ACC112 (cell line): ENCODE measurements around the gene P4HB.

ENCODE experiments used
- H2AFZ ChIP-seq: fragments of 200-600 bp; sonication (generic); one replicate; pipeline ENCODE4 v1.6.0; 2017; ENCODE audit warnings: antibody characterized with exemption, low read length; ENCODE audit not compliant: unreplicated experiment
- H3K27ac ChIP-seq: fragments of 200-600 bp; sonication (generic); 2 replicates; pipeline ENCODE4 v1.5.1; 2014; ENCODE audit warnings: low read depth, mild to moderate bottlenecking, antibody characterized with exemption, low read length, moderate library complexity
- H3K27me3 ChIP-seq: fragments of 200-600 bp; sonication (generic); 2 replicates; pipeline ENCODE4 v1.6.1; 2014; ENCODE audit warnings: mild to moderate bottlenecking, antibody characterized with exemption, low read length, moderate library complexity, mixed read lengths; ENCODE audit not compliant: insufficient read depth
- H3K36me3 ChIP-seq: fragments of 200-600 bp; sonication (generic); 2 replicates; pipeline ENCODE4 v1.6.1; 2016; ENCODE audit warnings: mild to moderate bottlenecking, antibody characterized with exemption, low read length, moderate library complexity, mixed read lengths; ENCODE audit not compliant: insufficient read depth
- H3K4me1 ChIP-seq: fragments of 200-600 bp; sonication (generic); one replicate; pipeline ENCODE4 v1.6.1; 2016; ENCODE audit warnings: low read length, mixed read lengths; ENCODE audit not compliant: insufficient read depth, unreplicated experiment, control insufficient read depth
- H3K4me3 ChIP-seq: fragments of 200-600 bp; sonication (generic); 2 replicates; pipeline ENCODE4 v1.5.1; 2014; ENCODE audit warnings: mild to moderate bottlenecking, low read depth, low read length
- H3K79me2 ChIP-seq: fragments of 200-600 bp; sonication (generic); one replicate; pipeline ENCODE4 v1.6.0; 2016; ENCODE audit warnings: low read length; ENCODE audit not compliant: control insufficient read depth, unreplicated experiment, insufficient read depth

P4HB gene

DNA sequence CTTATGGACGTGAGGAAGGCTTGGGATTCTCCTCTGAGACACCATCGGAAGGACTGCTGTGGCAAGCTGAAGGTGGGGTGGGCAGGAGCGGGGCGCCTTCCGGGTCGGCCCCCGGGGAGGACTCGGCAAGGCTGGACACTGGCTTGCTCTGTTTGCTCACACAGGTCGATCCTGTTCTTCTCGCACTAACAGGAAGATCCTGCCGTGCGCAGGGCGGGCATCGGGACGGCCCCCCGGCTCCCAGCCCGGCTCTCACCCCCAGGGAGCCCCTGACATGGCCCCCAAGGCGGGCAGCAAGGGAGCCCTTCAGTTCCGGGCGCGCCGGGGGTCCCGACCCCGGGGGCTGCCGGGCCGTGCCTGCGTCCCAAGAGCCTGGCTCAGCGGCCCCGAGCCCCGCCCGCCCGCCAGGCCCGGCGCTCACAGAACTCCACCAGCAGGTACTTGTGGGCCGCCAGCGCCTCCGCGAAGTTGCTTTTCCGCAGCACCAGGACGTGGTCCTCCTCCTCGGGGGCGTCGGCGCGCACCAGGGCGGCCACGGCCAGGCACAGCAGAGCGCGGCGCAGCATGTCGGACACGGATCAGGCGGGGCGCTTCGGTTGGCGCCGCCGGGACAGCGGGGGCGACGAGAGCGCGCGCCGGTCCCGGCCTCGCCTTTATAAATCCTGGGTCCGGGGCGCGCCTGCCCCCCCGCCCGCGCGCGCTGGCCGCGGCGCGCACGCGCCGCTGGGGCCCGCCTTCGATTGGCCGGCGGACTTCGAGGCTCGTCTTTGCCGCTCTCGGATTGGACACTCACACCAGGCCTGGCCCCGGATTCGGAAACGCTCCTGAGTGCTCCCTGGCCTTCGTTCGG is at the start of gene P4HB:
P4HB (minus strand) TSS at position 630 of the 850 bp plus-strand sequence; CDS start at position 566, 64 bp downstream.
- Histone ChIP-seq H3K27me3 (no peaks in the 10 kb centered on the region), H3K4me3 (peak within 1 kb of the TSS; percentile 88), H3K36me3 (peaks cover 24% of the 10 kb centered on the region; the same call in 1 of the 2 replicates), H3K4me1 (peaks cover 35% of the 10 kb centered on the region), H3K79me2 (peaks cover 77% of the 10 kb centered on the region), H3K27ac (peak within 1 kb of the TSS; percentile 93), H2AFZ (no peak within 1 kb of the TSS)

DNA sequence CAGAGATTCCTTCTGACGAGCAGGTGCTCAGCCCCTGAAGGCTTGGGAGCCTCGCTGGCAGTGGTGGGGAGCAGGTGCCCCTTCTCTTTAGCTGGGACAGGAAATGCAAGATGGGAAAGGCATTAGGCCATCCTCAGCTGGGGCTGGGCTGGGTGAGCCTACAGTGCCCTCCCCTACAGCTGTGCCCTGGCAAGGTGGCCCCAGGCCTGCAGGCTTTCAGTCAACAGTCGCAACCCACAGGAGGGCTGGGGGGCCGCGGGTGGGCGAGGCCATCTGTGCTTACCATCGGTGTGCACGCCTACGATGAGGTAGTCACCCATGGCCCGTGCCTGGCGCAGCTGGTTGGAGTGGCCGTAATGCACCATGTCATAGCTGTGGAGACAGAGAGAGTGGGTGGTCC is 48.9 kb upstream of the P4HB start:
- Histone ChIP-seq H3K27ac (no peak overlapping the region), H3K4me1 (no peaks in the 10 kb centered on the region), H3K36me3 (peaks cover 8% of the 10 kb centered on the region; the same call in 1 of the 2 replicates)

DNA sequence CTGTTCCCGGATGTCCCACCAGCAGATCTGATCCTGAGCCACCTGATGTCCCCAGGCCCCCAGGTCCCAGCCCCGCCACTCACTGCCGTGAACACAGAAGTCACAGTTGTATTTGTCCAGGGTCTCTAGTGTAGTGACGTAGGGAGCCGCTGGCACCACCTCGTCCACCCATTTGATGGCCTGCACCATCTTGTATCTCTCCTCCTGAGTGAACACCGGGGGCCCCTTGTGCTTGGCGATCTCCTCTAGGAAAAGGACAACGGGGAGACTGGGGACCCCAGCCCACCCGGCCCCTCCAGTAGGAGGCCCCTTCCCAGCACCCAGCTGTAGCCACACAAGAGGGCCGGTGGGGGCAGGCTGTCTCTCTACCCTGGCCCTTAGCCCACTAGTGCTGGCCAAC is 48.5 kb upstream of the P4HB start:
- Histone ChIP-seq H3K79me2 (no peaks in the 10 kb centered on the region), H3K36me3 (peaks cover 5% of the 10 kb centered on the region; the same call in 1 of the 2 replicates), H3K27me3 (no peaks in the 10 kb centered on the region), H3K4me3 (no peak overlapping the region), H3K27ac (no peak overlapping the region), H2AFZ (no peak overlapping the region), H3K4me1 (no peaks in the 10 kb centered on the region)

More for the DNA sequence above, 48.9 kb upstream of the P4HB start:
- no peaks in the 10 kb centered on the region for H3K27me3 ChIP-seq
- H2AFZ ChIP-seq, result no peak overlapping the region
- H3K79me2 ChIP-seq, result no peaks in the 10 kb centered on the region
- H3K4me3 ChIP-seq, result no peak overlapping the region

DNA sequence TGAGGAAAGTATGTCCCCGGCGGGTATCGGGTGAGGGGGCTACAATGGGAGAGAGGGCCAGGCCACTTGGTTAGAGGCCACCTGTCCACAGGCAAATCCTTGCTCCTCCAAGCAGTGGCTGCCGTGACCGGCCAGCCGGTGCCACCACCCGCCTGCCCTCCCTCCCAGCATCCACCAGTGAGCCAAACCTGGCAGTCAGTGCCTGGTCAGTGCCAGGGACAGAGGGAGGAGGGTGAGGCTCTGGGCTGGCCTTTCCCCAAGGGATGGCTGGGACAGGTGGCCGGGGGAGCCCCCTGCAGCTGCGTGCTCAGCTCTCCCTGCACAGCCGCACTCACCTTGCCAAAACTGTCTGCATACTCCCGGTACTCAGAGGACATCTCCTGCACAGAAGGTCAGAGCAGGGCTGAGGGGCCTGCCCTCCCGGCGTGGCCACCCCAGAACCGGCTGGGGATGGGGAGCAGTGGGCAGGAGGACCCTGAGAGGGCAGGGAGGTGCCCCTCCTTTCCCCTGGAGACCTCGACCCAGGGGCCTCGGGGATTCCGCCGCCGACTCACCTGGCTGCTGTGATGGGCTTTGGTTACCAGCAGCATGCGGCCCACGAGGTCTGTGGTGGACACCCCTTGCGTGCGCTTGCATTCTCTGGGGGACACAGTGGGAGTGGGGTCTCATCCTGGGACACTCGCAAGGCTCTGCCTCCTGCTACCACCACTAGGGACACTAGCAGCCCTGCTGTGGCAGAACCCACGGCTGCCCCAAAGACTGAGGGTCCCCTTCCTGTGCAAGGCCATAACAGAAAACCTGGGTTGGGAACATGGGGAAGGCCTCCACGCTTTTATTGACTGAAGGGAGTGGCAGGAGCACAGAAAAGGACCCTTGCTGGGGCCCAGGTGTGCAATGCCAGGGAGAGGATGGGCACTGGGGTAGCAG is 47.1 kb upstream of the P4HB start:
- Histone ChIP-seq H2AFZ (no peak overlapping the region), H3K36me3 (no peaks in the 10 kb centered on the region), H3K27ac (no peak overlapping the region), H3K27me3 (no peaks in the 10 kb centered on the region), H3K79me2 (no peaks in the 10 kb centered on the region), H3K4me1 (no peaks in the 10 kb centered on the region), H3K4me3 (no peak overlapping the region)

DNA sequence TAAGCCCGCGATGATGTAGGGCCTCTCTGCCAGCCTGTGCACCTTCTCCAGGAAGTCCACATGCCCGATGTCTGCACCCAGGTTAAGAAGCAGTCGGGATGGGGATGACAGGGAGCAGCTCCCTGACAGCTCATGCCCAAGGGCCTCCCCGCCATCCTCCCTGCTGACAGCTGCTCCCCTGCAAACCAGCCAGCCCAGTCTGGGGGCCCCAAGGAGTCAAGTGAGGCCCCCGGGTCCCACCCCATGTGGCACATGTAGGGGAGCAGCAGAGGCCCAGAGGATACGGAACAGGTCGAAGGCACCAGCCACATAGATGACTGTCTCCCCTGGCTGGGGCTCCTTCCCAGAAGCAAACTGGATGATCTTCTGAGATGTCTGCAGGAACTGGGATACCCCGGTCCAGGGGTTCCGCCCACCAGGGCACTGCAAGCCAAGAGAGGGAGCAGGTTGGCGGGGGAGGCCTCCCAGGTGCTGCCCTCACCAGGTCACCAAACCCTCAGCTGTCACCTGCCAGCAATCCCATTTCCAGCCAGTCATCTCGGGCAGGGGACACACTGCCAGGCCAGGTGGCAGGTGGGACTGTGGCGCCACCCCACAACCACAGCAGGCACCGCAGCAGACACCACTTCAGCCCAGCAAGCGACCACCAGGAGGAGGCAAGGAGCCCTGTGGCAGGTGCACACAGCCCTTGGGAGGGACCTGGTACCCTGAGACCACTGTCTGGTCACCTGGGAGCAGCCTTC is 46.3 kb upstream of the P4HB start:
- Histone ChIP-seq H3K79me2 (no peaks in the 10 kb centered on the region), H3K36me3 (no peaks in the 10 kb centered on the region), H3K27ac (no peak overlapping the region), H3K4me3 (no peak overlapping the region), H2AFZ (no peak overlapping the region), H3K27me3 (no peaks in the 10 kb centered on the region), H3K4me1 (no peaks in the 10 kb centered on the region)

DNA sequence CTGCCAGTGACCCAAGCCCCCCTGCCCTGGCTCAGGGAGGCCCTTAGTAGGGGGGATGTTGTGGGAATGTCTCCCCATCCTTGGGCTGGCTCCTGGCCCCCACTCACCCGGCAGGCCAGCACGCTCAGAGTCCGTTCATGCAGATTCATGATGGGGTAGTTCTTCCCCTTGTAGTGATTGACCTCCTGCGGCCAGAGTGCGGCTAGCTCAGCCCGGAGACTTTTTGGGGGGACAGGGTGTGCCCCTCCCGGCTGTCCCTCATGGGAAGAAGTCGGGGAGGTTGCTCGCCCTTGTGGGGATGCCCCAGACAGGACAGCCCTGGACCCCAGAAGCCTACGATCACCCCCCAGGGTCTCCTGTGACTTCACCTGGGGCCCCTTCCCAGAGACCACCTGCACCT is 45.7 kb upstream of the P4HB start:
- Histone ChIP-seq H2AFZ (no peak overlapping the region), H3K36me3 (no peaks in the 10 kb centered on the region; the same call in 1 of the 2 replicates), H3K4me1 (no peaks in the 10 kb centered on the region), H3K4me3 (no peak overlapping the region), H3K79me2 (no peaks in the 10 kb centered on the region), H3K27me3 (no peaks in the 10 kb centered on the region), H3K27ac (no peak overlapping the region)

DNA sequence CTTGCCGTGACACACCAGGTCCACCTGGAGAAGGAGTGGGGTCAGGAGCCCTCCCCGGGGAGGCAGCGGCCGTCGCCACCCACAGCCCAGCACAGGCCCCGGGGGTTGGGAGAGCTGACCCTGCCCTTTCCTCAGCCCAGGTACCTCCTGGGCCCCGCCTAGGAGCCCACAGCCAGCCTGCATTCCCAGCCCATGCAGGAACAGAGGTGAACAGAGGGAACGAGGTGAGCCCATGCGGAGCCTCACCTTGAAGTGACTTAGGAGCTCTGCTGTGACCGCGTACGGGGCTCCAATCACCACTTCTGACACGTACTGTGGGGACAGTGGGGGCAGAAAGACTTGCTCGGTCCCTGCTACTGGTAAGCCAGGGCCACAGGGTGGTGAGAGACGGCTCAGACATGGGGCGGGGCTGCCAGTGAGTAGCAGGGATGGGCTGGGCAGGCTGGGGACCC is 45.1 kb upstream of the P4HB start:
- Histone ChIP-seq H3K4me3 (no peak overlapping the region), H3K4me1 (no peaks in the 10 kb centered on the region), H2AFZ (no peak overlapping the region), H3K79me2 (no peaks in the 10 kb centered on the region), H3K27me3 (no peaks in the 10 kb centered on the region), H3K27ac (no peak overlapping the region), H3K36me3 (peaks cover 4% of the 10 kb centered on the region; the same call in 1 of the 2 replicates)

DNA sequence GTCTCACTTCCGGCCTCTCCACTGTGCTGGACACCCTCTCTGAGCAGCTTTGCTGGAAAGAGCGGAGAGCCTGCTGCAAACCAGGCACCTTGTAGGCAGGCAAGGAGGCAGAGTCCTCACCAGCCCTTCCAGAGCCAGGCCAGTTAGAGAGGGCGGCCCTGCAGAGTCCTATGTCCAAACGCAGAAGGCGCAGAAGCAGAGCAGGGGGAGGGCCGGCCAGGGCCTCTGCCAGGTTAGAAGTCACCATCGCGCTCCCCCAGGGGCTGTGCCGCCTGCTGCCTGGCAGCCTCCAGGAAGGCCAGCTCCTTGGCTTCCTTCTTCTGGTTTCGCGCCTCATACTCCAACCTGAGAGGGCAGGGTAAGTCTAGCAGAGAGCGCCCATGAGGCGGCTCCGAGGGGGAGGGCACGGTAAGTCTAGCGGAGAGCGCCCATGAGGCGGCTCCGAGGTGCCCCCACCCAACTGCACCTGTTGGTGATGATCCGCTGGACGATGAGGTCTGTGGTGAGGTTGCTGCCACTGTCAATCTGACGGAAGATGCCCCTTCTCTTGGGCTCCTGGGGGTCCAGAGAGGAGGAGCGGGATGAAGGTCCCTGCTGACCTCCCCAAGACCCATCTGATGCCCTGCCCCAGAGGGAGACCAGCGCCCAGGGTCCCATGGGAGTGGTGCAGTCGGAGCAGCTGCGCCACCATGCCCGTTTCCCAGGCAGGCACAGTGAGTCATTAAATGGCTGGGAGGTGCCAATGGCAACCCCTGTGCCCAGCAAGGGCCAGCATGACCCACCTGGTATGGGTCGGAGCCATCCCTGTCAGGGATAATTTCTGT is 44.5 kb upstream of the P4HB start:
- H3K4me3 ChIP-seq, result no peak overlapping the region
- H3K27me3 ChIP-seq, result no peaks in the 10 kb centered on the region
- no peak overlapping the region for H2AFZ ChIP-seq
- H3K36me3 ChIP-seq, result peaks cover 4% of the 10 kb centered on the region; the same call in 1 of the 2 replicates
- H3K27ac ChIP-seq, result no peak overlapping the region
- H3K4me1 ChIP-seq, result no peaks in the 10 kb centered on the region
- H3K79me2 ChIP-seq, result no peaks in the 10 kb centered on the region

DNA sequence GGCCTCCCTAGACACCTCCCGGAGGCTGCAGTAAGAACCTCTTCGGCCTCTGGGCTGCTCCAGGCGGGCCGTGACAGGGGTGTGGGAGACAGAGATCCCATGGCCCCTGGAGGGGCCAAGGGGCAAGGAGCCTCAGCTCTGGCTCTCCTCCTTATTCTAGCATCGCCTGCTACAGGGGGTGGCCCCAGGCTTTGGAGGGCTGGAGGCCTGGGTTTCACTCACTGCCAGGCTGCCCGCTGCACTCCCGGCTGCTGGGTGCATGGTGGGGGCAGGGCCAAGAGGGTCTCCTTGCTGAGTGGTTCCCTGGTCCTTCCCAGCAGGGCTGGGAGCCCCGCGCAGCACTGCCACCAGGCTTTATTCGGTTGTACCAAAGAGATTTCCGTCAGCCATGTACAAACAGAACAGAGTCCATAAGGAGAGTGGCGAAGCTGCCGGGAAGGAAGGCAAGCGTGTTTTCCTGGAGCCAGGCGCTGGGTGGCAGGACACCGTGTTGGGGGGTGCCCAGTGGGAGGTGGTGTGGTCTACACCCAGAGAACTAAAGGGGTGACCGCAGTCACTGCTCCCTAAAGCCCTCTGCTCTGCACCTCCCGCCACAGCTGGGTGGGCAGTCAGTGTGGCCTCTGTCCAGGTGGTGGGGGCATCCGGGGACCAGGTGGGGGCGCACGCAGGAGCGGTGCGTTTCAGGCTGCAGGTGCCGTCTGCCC is 43.7 kb upstream of the P4HB start:
- H3K27me3 ChIP-seq, result no peaks in the 10 kb centered on the region
- H3K27ac ChIP-seq, result no peak overlapping the region
- H3K4me3 ChIP-seq, result no peak overlapping the region
- no peaks in the 10 kb centered on the region for H3K79me2 ChIP-seq
- peaks cover 4% of the 10 kb centered on the region for H3K4me1 ChIP-seq
- H2AFZ ChIP-seq, result no peak overlapping the region
- H3K36me3 ChIP-seq, result peaks cover 4% of the 10 kb centered on the region; the same call in 1 of the 2 replicates
